ENCODE data around the gene MORN1.
A peak's percentile ranks its signal among the peaks of the same experiment; 100 is the strongest.

The MORN1 gene

GRCh38 chr1:2290595-2291510 lies 100.5 kb downstream of the MORN1 start:
- Histone ChIP-seq H3K27me3 (ENCODE audit: control insufficient read depth, insufficient read depth, low read length) (no peaks in the 10 kb centered on the region), H3K4me2 (ENCODE audit: low read length) (no peak overlapping the region), H2AFZ (no peak overlapping the region), H3K27ac (peak overlapping the region; percentile 64), H3K4me1 (no peaks in the 10 kb centered on the region), H3K79me2 (peaks cover 29% of the 10 kb centered on the region), H3K9me3 (ENCODE audit: control insufficient read depth, low read length) (no peaks in the 10 kb centered on the region), H3K36me3 (ENCODE audit: control insufficient read depth, insufficient read depth, low read length) (no peaks in the 10 kb centered on the region), H3K4me3 (ENCODE audit: low read depth, low read length) (no peak overlapping the region), H3K9ac (no peak overlapping the region)
- TF ChIP-seq, protein P1, sequence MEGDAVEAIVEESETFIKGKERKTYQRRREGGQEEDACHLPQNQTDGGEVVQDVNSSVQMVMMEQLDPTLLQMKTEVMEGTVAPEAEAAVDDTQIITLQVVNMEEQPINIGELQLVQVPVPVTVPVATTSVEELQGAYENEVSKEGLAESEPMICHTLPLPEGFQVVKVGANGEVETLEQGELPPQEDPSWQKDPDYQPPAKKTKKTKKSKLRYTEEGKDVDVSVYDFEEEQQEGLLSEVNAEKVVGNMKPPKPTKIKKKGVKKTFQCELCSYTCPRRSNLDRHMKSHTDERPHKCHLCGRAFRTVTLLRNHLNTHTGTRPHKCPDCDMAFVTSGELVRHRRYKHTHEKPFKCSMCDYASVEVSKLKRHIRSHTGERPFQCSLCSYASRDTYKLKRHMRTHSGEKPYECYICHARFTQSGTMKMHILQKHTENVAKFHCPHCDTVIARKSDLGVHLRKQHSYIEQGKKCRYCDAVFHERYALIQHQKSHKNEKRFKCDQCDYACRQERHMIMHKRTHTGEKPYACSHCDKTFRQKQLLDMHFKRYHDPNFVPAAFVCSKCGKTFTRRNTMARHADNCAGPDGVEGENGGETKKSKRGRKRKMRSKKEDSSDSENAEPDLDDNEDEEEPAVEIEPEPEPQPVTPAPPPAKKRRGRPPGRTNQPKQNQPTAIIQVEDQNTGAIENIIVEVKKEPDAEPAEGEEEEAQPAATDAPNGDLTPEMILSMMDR (IDR thresholded peaks at IDR 0.05), result no peak

- TF ChIP-seq, protein P1 (IDR thresholded peaks at IDR 0.05), result no peak
- Histone ChIP-seq H3K9ac (no peak overlapping the region), H3K27ac (peak overlapping the region; percentile 64), H3K79me2 (peaks cover 29% of the 10 kb centered on the region), H2AFZ (no peak overlapping the region), H3K4me2 (ENCODE audit: low read length) (no peak overlapping the region), H3K4me1 (no peaks in the 10 kb centered on the region), H3K27me3 (ENCODE audit: control insufficient read depth, insufficient read depth, low read length) (no peaks in the 10 kb centered on the region), H3K4me3 (ENCODE audit: low read depth, low read length) (no peak overlapping the region), H3K36me3 (ENCODE audit: control insufficient read depth, insufficient read depth, low read length) (no peaks in the 10 kb centered on the region), H3K9me3 (ENCODE audit: control insufficient read depth, low read length) (no peaks in the 10 kb centered on the region)
These were observed 101.2 kb downstream of the MORN1 start for GRCh38 chr1:2290171-2290578.

DNA sequence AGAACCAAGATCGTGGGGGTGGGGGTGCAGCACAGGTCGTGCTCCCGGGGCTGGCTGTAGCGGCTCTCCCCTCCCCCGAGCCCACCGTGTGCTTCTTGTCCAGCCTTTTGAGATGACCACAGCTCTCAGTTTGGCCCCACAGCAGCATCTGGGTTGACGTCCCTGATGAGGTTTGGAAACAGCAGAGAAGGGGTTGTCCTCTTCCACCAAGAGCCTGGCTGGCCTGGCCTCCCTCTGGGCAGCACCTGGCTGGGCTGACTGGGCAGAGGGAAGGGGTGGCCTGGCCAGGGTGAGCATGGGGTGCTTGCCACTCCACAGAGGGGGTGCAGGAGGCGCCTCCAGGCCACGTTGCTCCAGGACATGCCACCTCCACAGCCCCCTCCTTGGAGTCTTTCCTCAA lies 101.7 kb downstream of the MORN1 start:
- Histone ChIP-seq H3K4me3 (ENCODE audit: low read depth, low read length) (no peak overlapping the region), H3K79me2 (peaks cover 25% of the 10 kb centered on the region), H3K27ac (peak overlapping the region; percentile 7), H3K4me1 (no peaks in the 10 kb centered on the region), H3K27me3 (ENCODE audit: control insufficient read depth, insufficient read depth, low read length) (no peaks in the 10 kb centered on the region), H3K9ac (no peak overlapping the region), H3K4me2 (ENCODE audit: low read length) (no peak overlapping the region), H2AFZ (no peak overlapping the region), H3K9me3 (ENCODE audit: control insufficient read depth, low read length) (no peaks in the 10 kb centered on the region), H3K36me3 (ENCODE audit: control insufficient read depth, insufficient read depth, low read length) (no peaks in the 10 kb centered on the region)
- TF ChIP-seq, protein P1 (IDR thresholded peaks at IDR 0.05), result no peak

- no peaks in the 10 kb centered on the region for H3K9me3 ChIP-seq (ENCODE audit: control insufficient read depth, low read length)
- peaks cover 26% of the 10 kb centered on the region for H3K79me2 ChIP-seq
- H2AFZ ChIP-seq, result no peak overlapping the region
- no peaks in the 10 kb centered on the region for H3K4me1 ChIP-seq
- H3K27ac ChIP-seq, result no peak overlapping the region
- TF ChIP-seq, protein P1 (IDR thresholded peaks at IDR 0.05), result no peak
- H3K4me3 ChIP-seq (ENCODE audit: low read depth, low read length), result no peak overlapping the region
- no peaks in the 10 kb centered on the region for H3K36me3 ChIP-seq (ENCODE audit: control insufficient read depth, insufficient read depth, low read length)
- H3K9ac ChIP-seq, result no peak overlapping the region
- H3K27me3 ChIP-seq (ENCODE audit: control insufficient read depth, insufficient read depth, low read length), result no peaks in the 10 kb centered on the region
- H3K4me2 ChIP-seq (ENCODE audit: low read length), result no peak overlapping the region
These were observed 102.4 kb downstream of the MORN1 start for GRCh38 chr1:2288816-2289536.

Measured in parathyroid adenoma (tissue), 2 donors.